ENCODE measurements around the gene GPAT2.

- TF ChIP-seq CTCF (conservative IDR thresholded peaks at IDR 0.05 in 1 of 2, IDR thresholded peaks at IDR 0.05 in 1 of 2; ENCODE audit: extremely low read depth in 1 of 2, insufficient read depth in 1 of 2, low read depth in 1 of 2, low read length in 2 of 2), result no peak
- TF ChIP-seq EZH2 (IDR thresholded peaks at IDR 0.05; ENCODE audit: borderline replicate concordance, low read length), result no peak
Observed at GRCh38 chr2:96082211-96083063, 47.7 kb upstream of the GPAT2 start.

Measured in mammary epithelial cell (primary cell).